H9 (cell line): ENCODE results near the gene DMTF1. TPM values are rescaled to one million over a fixed set of nuclear protein-coding genes. Genes with fewer than 3 reads are reported as not detected.

Experiments
- DNase-seq: peaks from one replicate; pipeline ENCODE4 v3.0.0-alpha.2; 2017
- H2AFZ ChIP-seq: one replicate; pipeline ENCODE4 v1.6.1; 2013; ENCODE audit warnings: mild to moderate bottlenecking, low read length, control low read depth, moderate library complexity
- H2AK5ac ChIP-seq: 2 replicates; pipeline ENCODE4 v1.6.1; 2013; ENCODE audit warnings: low read length, control low read depth, mixed read lengths; ENCODE audit not compliant: insufficient read length
- H2BK120ac ChIP-seq: one replicate; pipeline ENCODE4 v1.6.1; 2013; ENCODE audit warnings: low read depth, mild to moderate bottlenecking, low read length, control low read depth, inconsistent platforms; ENCODE audit not compliant: poor library complexity, severe bottlenecking
- H2BK12ac ChIP-seq: 2 replicates; pipeline ENCODE4 v1.6.1; 2013; ENCODE audit warnings: low read length, control low read depth, mixed read lengths, low read depth; ENCODE audit not compliant: insufficient read length
- H2BK15ac ChIP-seq: 2 replicates; pipeline ENCODE4 v1.6.1; 2013; ENCODE audit warnings: low read depth, low read length, control low read depth
- H2BK20ac ChIP-seq: one replicate; pipeline ENCODE4 v1.6.1; 2013; ENCODE audit warnings: low read depth, mild to moderate bottlenecking, low read length, control low read depth, inconsistent platforms; ENCODE audit not compliant: poor library complexity, severe bottlenecking
- H2BK5ac ChIP-seq: 2 replicates; pipeline ENCODE4 v1.6.1; 2013; ENCODE audit warnings: low read length, control low read depth, mixed read lengths; ENCODE audit not compliant: insufficient read length
- H3K14ac ChIP-seq: 2 replicates; pipeline ENCODE4 v1.6.1; 2013; ENCODE audit warnings: low read length, control low read depth; ENCODE audit not compliant: insufficient read depth
- H3K18ac ChIP-seq: 2 replicates; pipeline ENCODE4 v1.6.1; 2013; ENCODE audit warnings: low read depth, mild to moderate bottlenecking, mixed read lengths, low read length, control low read depth; ENCODE audit not compliant: insufficient read length
- H3K23ac ChIP-seq: 2 replicates; pipeline ENCODE4 v1.6.1; 2013; ENCODE audit warnings: low read length, control low read depth, mixed read lengths, low read depth; ENCODE audit not compliant: insufficient read length
- H3K23me2 ChIP-seq: 2 replicates; pipeline ENCODE4 v1.6.1; 2013; ENCODE audit warnings: low read depth, mild to moderate bottlenecking, mixed read lengths, low read length, control low read depth; ENCODE audit not compliant: insufficient read length, poor library complexity, severe bottlenecking
- H3K27ac ChIP-seq: 2 replicates; pipeline ENCODE4 v1.5.1; 2013; ENCODE audit warnings: low read length, control low read depth, mixed read lengths, low read depth; ENCODE audit not compliant: insufficient read length
- H3K27me3 ChIP-seq: 2 replicates; pipeline ENCODE4 v1.6.1; 2013; ENCODE audit warnings: low read length, control low read depth, inconsistent platforms; ENCODE audit not compliant: insufficient read depth
- H3K4ac ChIP-seq: 2 replicates; pipeline ENCODE4 v1.6.1; 2013; ENCODE audit warnings: low read depth, mild to moderate bottlenecking, control low read depth, inconsistent platforms, low read length, moderate library complexity
- H3K4me1 ChIP-seq: 2 replicates; pipeline ENCODE4 v1.6.1; 2013; ENCODE audit warnings: low read length, control low read depth, inconsistent platforms; ENCODE audit not compliant: insufficient read depth
- H3K4me2 ChIP-seq: 2 replicates; pipeline ENCODE4 v1.6.1; 2013; ENCODE audit warnings: low read length, control low read depth, mixed read lengths; ENCODE audit not compliant: insufficient read length, insufficient read depth
- H3K56ac ChIP-seq: 2 replicates; pipeline ENCODE4 v1.6.1; 2013; ENCODE audit warnings: low read depth, mild to moderate bottlenecking, mixed read lengths, low read length, control low read depth; ENCODE audit not compliant: insufficient read length
- H3K79me1 ChIP-seq: 2 replicates; pipeline ENCODE4 v1.6.1; 2013; ENCODE audit warnings: low read depth, mild to moderate bottlenecking, moderate library complexity, low read length, control low read depth, inconsistent platforms; ENCODE audit not compliant: insufficient read depth, poor library complexity, severe bottlenecking
- H3K79me2 ChIP-seq: 2 replicates; pipeline ENCODE4 v1.6.1; 2013; ENCODE audit warnings: low read length, control low read depth, inconsistent platforms; ENCODE audit not compliant: insufficient read depth
- H3K9ac ChIP-seq: 2 replicates; pipeline ENCODE4 v1.6.1; 2013; ENCODE audit warnings: low read length, control low read depth, mixed read lengths; ENCODE audit not compliant: insufficient read length; ENCODE audit errors: extremely low read depth
- H3K9me3 ChIP-seq: one replicate; pipeline ENCODE4 v1.6.1; 2013; ENCODE audit warnings: low read depth, low read length, inconsistent platforms; ENCODE audit not compliant: control insufficient read depth
- H3T11ph ChIP-seq: one replicate; pipeline ENCODE4 v1.6.1; 2013; ENCODE audit warnings: mild to moderate bottlenecking, low read length, control low read depth, inconsistent platforms
- H4K20me1 ChIP-seq: one replicate; pipeline ENCODE4 v1.6.1; 2013; ENCODE audit not compliant: control insufficient read depth, insufficient read length, insufficient read depth
- H4K5ac ChIP-seq: 2 replicates; pipeline ENCODE4 v1.6.1; 2013; ENCODE audit warnings: low read depth, mild to moderate bottlenecking, mixed read lengths, low read length, control low read depth; ENCODE audit not compliant: insufficient read length
- H4K8ac ChIP-seq: replicated peaks from 2 replicates; pipeline ENCODE4 v1.6.1; 2013; ENCODE audit warnings: low read length, control low read depth, mixed read lengths, low read depth; ENCODE audit not compliant: insufficient read length
- H4K91ac ChIP-seq: 2 replicates; pipeline ENCODE4 v1.6.1; 2013; ENCODE audit warnings: low read depth, mild to moderate bottlenecking, moderate library complexity, mixed read lengths, low read length, control low read depth; ENCODE audit not compliant: insufficient read length
- H3K27ac Mint-ChIP-seq, 3 experiments: 2 replicates in 2 of 3; 3 replicates in 1 of 3; pipeline ENCODE4 v1.8.0; 2020 to 2021; ENCODE audit warnings: mixed read lengths in 3 of 3, mild to moderate bottlenecking in 1 of 3, moderate library complexity in 1 of 3
- H3K27me3 Mint-ChIP-seq: 2 replicates; pipeline ENCODE4 v1.8.0; 2021; ENCODE audit warnings: low read depth, mild to moderate bottlenecking, moderate library complexity, mixed read lengths
- H3K36me3 Mint-ChIP-seq, 3 experiments: 2 replicates in 2 of 3; 3 replicates in 1 of 3; pipeline ENCODE4 v1.8.0; 2020 to 2021; ENCODE audit warnings: low read depth in 3 of 3, mixed read lengths in 3 of 3; ENCODE audit not compliant: insufficient read depth in 1 of 3
- H3K4me1 Mint-ChIP-seq, 2 experiments: 2 replicates each; pipeline ENCODE4 v1.8.0; 2020; ENCODE audit warnings: mixed read lengths in 2 of 2
- H3K4me3 Mint-ChIP-seq, 2 experiments: 2 replicates in 1 of 2; 3 replicates in 1 of 2; pipeline ENCODE4 v1.8.0; 2020 to 2021; ENCODE audit warnings: mild to moderate bottlenecking in 2 of 2, mixed read lengths in 2 of 2, moderate library complexity in 1 of 2
- H3K9me3 Mint-ChIP-seq, 2 experiments: 2 replicates in 1 of 2; 3 replicates in 1 of 2; pipeline ENCODE4 v1.8.0; 2020; ENCODE audit warnings: mild to moderate bottlenecking in 2 of 2, mixed read lengths in 2 of 2, moderate library complexity in 1 of 2
- CTCF ChIP-seq: fragments of 200-600 bp; sonication (generic); conservative IDR thresholded peaks from 3 replicates; pipeline ENCODE4 v1.8.0; 2021; ENCODE audit warnings: antibody characterized with exemption, mild to moderate bottlenecking
- WGBS: extraction: QIAGEN DNeasy Blood & Tissue Kit; methylation state at CpG from one replicate; pipeline ENCODE4 v1.1.7; 2013; ENCODE audit warnings: missing lambda C conversion rate, low lambda C conversion rate, mixed read lengths; ENCODE audit not compliant: insufficient read length; ENCODE audit errors: extremely low coverage; 5-methylcytosine and 5-hydroxymethylcytosine counted together
- total RNA-seq: library from RNA; stranded (reverse); gene quantifications from 2 replicates; pipeline ENCODE4 v1.2.1, GENCODE V29; 2021

The DMTF1 gene
- total RNA-seq, 1 experiment from 2014 or later: 111 TPM

- Histone ChIP-seq H3K4me1 (no peaks in the 10 kb centered on the region), H3K56ac (no peak overlapping the region), H2BK20ac (no peak overlapping the region), H3K14ac (no peak overlapping the region), H3T11ph (no peak overlapping the region), H3K4me2 (no peak overlapping the region), H2AFZ (no peak overlapping the region), H3K23me2 (peaks cover 3% of the 10 kb centered on the region), H3K79me2 (peaks cover 42% of the 10 kb centered on the region; the same call in 1 of the 2 replicates), H4K91ac (no peak overlapping the region), H2BK5ac (no peak overlapping the region), H3K27ac (no peak overlapping the region), H3K9ac (no peak overlapping the region), H4K8ac (no peak overlapping the region), H4K5ac (no peak overlapping the region), H4K20me1 (no peaks in the 10 kb centered on the region), H2BK12ac (no peak overlapping the region), H2BK15ac (no peak overlapping the region), H3K79me1 (peaks cover 2% of the 10 kb centered on the region), H3K23ac (no peak overlapping the region), H3K18ac (no peak overlapping the region), H3K27me3 (no peaks in the 10 kb centered on the region), H3K9me3 (no peaks in the 10 kb centered on the region), H2AK5ac (no peak overlapping the region), H3K4ac (no peak overlapping the region), H2BK120ac (no peak overlapping the region)
- DNase-seq: no peak
- H3K4me1 Mint-ChIP-seq: peaks cover 19 to 24% of the 10 kb centered on the region in 2 experiments
- H3K27ac Mint-ChIP-seq: no peak overlapping the region; a peak in 1 of 7 replicates
- TF ChIP-seq CTCF: no peak
- 100% methylated on average over 2 of the region's 2 CpGs for WGBS
- peaks cover 0 to 4% of the 10 kb centered on the region in 2 experiments; a peak in 1 of 5 replicates for H3K9me3 Mint-ChIP-seq
- H3K36me3 Mint-ChIP-seq: peaks cover 5 to 29% (median 19%) of the 10 kb centered on the region in 3 experiments; a peak in 6 of 7 replicates
- H3K27me3 Mint-ChIP-seq: no peaks in the 10 kb centered on the region
- no peak overlapping the region for H3K4me3 Mint-ChIP-seq
Measured at GRCh38 chr7:87156709-87157108, 4.5 kb downstream of the DMTF1 start.
